NCI-H1436 (cell line): Measurements from ENCODE around the gene GPR153.
A peak's percentile ranks its signal among the peaks of the same experiment; 100 is the strongest.

ENCODE experiments used
- DNase-seq: peaks from one replicate; lab custom pipeline; 2025; lab: John Stamatoyannopoulos, UW

The GPR153 gene

DNA sequence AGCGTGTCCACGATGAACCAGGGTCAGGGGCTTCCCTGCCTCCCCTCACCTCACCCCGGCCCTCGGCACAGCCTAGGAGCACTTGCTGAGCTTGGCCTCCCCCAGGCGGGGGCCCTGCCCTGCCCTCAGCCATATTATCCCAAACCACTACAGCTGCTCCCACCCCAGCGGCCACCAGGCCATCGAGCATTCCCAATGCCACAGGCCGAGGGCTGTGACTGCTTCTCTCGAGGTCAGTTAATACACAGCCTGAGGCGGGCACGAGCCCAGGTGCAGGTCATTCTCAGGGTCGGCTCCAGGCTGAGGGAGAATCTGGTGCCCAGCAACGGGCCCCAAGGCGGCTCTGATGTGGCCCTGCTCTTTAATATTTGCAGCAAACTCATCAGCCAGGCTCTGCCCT is 8.4 kb upstream of the GPR153 start:
- no peak for DNase-seq

DNA sequence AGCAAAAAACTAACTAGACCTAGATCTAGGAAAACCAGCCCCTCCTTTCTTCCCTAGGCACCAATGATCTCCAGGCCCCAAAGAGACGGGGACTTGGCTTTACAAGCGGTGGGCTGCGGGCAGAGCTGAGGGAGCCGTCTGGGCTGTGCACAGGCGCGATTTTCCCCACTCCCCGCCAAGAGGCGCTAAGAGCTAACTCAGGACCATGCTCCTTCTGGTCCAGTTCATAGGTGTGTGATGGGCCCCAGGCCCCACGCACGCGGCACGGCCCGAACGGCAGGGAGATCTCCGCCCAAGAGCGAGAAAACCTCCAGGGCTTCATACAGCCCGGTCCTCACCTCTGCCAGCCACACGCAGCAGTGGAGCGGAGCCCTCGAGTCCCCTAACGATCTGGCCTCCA is 7.5 kb upstream of the GPR153 start:
- no peak for DNase-seq

DNA sequence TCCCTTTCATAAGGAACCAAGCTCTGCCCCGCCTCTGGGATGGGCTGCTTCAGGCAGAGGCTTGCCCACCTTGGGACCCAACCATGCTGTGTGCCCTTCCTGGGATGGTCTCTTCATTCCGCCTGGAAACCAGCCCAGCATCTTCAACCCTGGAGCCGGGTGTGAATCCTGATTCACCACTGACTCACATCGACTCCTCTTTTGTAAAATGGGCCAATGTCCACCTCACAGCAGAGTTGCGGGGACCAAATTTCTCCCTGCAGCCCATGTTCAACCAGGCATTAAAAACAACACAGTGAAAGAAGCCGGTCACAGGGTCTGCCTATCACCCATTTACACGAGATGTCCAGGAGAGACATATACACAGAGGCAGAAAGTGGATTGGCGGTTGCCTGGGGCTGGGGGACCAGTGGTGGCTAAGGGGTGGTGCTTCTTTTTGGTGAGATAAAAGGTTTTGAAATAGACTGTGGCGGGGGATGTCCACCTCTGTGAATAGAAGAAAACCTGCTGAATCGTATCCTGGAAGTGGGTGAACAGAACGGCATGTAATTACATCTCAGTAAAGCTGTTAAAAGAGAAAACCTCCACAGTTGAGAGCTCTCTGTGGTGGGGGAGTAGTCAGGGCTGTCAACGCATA is 6.9 kb upstream of the GPR153 start:
- DNase-seq = no peak

DNA sequence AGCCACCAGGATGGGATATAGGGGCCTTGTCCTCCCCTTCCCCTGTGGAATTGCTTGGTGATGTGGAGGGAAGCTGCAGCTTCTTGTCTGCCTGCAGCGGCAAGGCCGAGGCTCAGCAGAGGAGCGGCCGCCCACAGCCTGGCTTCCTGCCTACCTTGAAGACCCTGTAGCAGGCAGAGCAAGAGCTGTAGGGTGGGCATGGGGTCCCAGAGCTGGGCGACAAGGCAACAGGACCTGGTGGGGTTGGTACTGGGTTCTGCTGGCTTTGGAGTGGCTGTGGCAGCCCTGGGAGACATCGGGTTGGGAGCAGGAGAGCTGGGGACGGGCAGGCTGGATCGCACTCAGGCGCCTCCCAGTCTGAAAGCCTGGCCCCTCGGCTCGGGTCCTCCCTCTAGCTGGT is 5.7 kb upstream of the GPR153 start:
- DNase-seq = no peak

DNA sequence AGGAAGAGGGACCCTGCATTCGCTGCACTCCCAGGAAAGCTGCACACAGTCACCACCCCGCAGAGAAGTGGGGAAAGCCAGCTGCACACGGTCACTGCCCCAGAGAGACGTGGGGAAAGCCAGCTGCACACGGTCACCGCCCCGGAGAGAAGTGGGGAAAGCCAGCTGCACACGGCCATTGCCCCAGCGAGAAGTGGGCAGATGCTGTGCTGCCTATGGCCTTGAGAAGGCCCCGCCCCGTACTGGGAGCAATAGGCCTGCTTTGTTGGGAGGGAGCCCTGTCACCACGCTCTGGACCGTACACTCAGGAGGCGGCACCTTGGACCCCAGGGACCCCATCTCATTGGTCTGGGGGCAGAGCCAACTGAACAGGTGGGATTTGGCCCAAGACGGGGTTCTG is 4.3 kb upstream of the GPR153 start:
- no peak for DNase-seq

DNA sequence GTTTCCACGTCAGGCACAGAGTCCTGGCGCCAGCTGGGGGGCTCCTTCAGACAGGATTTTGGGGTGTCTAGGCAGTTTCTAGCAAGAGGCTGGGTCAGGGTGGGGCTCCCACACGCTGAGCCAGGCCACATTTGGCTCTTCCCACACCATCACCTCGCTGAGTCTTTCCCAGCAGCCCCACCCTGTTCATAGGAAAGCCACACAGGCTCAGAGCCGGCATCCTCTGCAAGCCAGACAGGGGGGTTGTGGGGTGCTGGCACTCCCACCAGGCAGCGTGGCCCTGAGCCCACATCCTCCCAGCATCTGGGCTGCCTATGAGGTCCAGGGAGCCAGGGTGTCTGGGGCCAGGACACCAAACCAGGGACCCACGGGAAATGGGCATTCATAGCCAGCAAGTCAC is 2.8 kb upstream of the GPR153 start:
- no peak for DNase-seq

DNA sequence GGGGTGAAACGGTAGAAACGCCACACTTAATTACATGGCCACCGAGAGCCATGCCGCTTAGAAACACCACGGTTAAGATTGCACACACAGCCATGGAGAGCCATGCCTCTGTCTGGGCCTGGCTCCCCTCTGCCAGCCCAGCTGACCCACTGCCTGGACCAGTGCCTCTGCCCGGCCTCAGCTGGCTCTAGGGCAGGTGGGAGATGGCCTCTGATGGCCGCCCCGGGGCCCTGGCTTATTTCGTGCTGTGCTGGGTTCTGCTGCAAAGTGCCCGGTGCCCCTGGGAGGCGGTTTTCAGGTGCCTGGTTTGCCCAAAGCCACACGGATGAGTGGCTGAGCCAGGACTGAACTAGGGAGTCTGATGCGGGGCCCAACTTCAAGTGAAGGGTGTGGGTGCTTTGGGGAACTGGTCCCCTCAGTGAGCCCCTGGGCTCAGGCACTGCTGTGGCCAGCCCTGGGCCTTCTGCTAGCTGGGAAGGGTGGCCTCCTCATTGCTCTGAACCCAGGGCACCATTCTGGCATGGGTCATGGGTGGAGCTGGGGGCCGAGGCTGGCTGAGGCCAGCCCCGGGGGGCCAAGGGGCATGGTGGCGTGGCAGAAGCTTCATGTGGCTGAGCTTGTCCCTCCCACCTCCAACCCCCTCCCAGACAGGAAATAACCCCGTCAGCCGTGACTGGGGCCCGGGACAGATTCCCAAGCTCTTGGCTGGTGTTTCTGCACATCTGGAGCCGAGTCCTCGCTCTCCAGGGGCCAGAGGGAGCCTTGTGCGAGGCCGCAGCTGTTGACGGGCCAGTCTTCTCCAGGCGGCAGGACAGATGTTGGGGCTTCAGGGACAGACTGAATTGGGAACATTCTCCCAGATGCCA is 1.9 kb upstream of the GPR153 start:
- no peak for DNase-seq

DNA sequence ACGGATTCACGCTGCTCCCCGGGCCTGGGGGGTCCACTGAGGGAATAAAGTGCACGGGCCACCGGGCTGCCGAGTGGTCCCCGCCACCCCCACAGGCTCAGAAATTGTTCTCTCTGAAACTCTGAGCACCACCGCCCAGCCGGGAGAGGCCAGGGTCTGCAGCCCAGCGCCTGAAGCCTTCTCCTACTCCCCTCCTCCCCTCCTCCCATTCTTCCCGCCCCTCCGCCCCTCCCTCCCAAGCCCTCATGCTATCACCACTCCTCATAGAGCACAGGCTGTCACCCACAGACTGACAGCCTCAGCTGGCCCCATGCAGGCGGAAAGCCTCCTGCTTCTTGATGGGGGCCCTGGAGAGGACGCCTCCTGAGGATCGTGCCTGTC is 707 bp upstream of the GPR153 start:
- DNase-seq = no peak

DNA sequence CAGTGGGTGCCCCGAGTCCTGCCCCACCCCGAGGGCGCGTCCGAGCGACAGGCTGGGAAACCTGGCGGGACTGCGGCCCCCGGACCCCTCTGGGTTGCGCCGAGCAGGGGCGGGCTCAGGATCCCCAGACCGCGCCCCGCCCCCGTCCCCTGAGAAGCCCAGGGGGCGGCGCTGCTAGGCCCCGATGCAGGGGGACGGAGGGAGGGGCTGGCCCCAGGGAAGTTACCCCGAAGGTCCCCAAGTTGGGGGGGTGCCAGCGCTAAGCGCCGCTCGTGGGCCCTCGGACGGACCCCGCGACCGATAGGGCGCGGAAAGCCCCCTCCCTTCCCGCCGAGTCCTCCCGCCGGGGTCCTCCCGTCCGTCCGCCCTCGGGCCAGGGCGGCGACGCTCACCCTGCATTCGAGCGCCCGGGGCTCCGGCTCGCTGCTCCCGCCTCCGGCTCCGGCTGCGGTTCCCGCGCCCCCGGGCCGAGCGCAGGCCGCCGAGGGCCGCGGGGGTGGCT is 414 bp downstream of the GPR153 start:
- peak; percentile 20 for DNase-seq

DNA sequence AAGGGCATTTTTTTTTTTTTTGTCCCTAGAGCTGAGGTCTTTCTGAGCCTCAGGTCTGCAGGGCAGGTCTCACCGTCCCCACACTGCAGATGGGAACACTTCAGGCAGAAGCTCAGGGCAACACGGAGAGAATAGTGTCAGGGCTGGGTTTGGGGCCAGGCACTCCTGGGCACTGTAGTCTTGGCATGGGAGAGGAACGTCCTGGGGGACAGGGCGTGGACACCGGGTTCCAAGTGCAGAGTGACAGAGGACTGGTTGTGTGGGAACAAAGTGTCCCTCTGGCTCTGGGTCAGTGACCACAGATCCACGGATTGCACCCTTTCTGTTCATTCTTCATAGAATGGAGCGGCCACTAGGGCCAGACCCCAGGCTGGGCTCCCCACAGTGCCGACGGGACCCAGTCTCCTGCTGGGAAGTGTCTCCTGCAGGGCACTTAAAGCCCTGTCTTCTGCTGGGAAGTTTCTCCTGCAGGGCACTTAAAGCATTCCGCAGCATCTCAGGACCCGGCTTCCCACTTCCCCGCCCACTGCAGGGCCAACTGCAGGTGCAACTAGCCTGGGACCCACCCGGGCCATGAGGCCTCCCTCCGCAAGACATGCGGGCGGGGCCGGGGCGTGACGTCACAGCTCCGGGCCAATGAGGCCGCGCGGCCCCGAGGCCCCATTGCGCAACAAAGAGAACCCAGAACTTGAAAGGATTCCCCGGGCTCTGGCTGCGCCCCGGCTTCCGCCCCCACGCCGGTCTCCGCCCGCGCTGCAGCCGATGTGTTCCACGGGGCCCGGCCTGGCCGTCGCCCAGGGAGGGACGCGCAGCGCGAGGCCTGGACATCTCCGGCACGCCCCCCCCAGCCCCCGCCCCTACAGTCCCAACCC is 1.2 kb downstream of the GPR153 start:
- peak; percentile 66 for DNase-seq

DNA sequence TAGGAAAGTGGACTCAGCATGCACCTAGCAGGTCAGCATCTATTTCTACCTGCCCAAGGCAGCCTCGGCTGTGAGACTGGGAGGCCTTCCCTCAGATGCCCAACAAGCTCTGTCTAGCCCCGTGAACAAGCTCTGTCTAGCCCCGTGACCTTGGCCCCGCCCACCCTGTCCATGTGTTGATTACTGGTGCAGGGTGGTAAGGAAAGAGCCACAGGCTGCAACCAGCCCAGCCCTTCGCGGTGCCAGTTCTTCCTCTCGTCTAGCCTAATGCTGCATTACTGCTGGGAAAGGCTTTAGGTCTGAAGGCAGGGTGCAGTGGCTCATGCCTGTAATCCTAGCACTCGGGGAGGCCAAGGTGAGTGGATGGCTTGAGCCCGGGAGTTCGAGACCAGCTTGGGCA is 2.2 kb downstream of the GPR153 start:
- DNase-seq = no peak

DNA sequence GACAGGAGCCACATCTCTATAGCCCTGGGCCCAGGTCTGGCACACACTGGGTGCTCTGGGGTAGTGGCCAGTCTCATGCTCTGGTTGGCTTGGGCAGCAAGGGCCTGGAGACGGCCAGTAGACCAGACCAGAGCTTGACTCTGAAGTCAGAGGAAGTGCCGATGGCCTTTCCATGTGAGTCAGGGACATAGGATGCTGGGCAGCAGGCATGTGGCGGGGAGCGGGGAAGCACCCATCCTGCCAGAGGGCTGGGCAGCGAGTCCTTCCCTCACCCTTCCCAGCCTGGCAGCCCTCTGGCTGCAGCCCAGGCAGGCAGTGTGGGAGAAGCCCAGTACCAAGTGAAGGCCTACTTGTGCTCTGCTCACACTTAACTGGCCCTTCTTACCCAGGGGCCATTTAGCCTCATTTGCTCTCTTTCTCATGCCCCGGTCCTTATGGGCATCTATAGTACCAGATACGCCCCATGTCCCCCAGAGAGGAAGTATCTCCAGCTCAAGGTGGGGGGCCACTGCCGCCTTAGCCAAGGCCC is 3.3 kb downstream of the GPR153 start:
- no peak for DNase-seq

DNA sequence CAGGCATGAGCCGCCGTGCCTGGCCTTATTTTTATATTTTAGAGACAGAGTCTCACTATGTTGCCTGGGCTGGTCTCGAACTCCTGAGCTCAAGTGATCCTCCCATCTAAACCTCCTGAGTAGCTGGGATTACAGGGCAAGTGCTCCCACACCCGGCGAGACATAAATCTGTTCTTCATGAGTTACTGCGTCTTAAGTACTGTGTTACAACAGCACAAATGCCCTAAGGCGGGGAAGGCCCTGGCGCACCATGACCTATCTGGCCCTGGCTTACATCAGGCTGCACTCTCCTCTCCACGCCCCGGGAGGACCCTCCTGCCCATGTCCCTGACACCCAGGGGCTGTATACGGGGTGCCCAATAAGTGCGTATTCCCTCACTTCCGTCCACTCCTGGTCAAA is 4.3 kb downstream of the GPR153 start:
- no peak for DNase-seq

DNA sequence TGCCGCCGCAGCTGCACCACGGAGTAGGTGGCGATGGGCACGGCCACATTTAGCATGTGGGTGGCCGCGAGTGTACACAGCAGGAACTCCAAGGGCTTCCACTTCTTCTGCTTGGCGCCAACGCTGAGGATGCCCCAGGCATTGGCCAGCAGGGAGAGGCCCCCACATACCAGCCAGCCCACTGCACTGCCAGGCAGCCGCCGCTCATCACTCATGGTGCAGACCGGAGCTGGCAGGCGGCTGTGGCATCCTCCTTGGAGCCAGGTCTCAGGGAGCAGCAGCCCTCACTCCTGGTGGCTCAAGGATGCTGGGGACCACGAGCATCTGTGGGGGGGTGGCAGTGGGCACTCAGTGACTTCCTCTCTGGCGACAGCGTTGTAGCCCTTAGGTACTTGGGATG is 6.2 kb downstream of the GPR153 start:
- no peak for DNase-seq

DNA sequence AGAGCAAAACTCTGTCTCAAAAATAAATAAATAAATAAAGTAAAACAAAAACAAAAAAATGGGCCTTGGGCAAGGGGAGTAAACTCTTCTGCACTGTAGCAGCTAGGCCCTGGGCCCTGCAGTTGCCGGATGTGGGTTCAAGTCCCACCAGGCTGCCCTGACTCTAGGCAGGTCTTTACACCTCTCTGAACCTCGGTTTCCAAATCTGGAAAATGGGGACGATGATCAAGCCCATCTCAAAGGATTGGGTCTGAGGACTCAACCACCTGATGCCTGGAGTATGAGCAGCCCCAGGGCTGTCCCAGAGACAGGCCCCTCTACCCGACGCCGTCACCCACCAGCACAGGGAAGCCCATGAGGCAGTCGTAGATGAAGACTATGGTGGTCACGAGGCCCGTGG is 7.5 kb downstream of the GPR153 start:
- DNase-seq = no peak

DNA sequence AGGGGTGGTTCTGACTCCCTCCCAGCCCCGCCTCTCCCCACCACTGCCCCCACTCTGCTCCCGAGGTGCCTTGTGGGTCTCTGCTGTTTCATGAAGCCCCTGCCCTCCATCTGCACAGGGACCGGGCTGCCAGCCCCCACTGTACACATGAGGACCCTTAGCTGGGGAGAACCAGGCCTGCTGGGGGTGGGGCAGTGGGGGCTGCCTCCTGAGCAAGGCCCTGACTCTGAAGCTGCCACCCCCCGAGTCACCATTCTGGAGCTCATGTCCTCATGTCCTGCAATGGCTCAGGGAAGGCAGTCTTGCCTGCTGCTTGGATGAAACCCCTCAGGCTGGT is 8.6 kb downstream of the GPR153 start:
- DNase-seq = no peak

DNA sequence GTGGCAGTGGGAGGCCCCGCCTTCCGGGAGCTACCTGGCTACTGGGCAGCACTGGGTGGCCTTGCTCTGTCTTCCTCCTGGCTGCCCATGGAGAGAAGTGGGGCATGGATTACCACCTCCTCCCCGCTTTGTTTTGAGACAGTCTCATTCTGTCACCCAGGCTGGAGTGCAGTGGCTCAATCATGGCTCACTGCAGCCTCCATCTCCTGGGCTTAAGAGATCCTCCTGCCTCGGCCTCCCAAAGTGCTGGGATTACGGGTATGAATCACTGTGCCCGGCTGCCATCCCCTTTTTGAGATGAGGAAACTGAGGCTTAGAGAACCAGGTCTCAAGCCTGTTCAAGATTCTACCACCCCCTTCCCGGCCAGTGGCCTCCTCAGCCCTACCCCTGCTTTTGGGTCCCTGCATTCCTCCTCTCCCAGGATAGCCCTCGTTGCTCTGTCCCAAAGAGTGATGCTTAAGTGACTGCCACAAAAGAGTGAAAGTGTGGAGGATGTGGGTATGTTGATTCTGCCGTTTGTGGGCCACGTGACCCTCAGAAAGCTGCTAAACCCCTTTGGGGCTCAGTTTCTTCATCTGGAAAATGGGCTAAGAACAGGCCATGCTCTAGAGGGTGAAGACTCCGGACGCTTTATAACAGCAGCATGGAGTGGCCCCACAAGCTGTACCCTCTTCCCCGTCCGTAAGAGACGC is 9.1 kb downstream of the GPR153 start:
- DNase-seq = no peak

DNA sequence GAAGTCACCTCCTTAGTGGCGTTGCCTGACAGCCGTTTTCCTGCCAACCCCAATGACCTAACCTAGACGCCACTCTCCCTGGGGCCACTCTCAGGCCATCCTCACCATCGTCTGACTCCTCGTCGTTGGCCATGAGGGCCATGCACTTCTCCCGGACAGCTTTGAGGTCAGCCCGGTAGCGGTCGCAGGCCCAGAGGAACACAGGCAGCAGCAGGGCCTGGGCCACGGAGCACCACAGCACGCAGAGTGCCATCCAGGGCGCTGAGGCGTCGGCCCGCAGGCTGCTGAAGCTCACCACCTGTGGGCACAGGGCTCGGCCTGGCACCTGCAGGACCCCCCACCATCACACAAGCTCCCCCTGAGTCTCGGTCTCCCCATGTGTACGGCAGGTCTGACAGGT is 9.7 kb downstream of the GPR153 start:
- no peak for DNase-seq

DNA sequence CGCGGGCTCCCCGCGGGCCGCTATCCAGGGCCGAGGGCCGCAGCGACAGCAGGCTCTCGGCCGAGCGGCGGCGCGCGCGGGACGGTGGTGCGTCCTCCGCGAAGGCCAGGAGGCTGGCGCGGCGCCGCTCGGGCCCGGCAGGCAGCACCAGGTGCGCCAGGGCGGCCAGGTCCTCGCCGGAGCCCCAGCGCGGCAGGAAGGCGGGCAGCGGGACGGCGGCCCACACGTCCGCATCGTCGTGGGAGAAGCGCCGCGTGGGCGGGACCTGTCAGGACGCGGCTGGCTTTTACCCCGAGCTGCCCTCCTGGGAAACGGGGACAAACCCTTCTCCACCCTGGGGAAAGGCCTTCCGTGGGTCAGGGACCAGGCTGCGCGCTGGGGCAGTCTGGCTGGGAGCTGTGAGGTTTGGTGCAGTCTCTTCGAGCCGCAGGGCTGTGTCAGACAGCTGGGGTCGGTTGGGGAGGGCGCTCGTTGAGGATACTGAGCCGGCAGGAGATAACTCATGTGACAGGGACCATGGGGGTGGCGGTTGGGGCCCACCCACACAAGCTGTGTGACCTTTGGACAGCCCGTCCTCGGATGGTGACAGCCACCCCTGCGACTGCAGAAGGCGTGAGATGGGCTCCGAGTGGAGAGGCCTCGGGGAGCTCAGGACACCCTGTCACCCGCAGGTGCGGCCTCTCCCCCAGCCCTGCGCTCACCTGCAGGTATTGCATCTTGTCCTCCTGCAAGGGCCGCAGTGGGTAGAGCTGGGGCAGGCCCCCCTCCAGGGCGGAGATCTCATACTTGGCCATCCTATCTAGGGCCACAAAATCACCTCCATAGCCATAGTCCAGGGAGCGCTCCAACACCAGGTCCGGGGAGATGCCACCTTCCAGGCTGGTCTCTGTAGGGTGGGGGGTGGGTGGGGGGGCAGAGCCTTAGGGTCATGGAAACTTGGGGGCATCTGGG is 10.9 kb downstream of the GPR153 start:
- peak; percentile 20 for DNase-seq

DNA sequence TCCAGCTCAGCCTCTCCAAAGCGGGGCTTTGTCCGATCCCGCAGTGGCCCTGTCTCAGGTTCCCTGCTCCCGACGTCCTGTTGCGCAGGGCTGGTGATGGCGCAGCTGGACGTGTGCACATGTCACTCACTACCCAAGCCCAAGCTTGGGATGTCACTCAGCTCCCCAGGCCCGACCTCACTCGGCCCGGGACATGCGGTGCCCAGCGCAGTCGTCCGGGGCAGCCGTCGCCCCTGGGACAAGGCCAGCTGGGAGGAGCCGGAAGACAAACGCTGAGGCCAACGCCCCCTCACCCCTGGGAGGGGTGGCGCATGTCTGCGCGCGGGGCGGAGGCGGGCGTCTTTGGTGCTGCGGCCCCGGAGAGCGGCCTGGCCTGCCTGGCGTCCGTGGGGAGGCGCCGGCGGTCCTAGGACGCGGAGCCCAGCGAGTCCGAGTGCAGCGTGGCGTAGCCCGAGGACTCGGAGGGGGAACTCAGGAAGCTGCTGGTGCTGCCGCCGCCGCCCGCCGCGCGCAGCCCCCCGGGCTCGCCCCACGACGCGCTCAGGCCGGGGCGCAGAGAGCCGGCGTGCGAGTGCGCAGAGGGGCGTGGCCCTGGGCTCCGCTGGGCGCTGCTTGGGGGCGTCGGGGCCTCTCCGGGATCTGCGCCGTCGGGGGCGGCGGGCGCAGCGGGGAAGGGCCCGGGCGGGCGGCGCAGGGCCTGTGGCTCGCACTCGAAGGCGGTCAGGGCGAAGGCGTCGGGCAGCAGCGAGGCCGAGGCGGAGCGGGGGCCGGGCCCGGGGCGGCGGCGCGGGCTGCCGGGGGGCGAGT is 11.8 kb downstream of the GPR153 start:
- DNase-seq = no peak
